Breast epithelium (tissue), 4 donors: ENCODE data around the gene TTC23. TPM values are rescaled to one million over a fixed set of nuclear protein-coding genes. Genes with fewer than 3 reads are reported as not detected.

ENCODE experiments used
- DNase-seq, 2 donors: peaks; one replicate each; pipeline ENCODE4 v3.0.0-alpha.2; 2019; ENCODE audit warnings: low spot score in 2 of 2
- H3K27ac ChIP-seq, 2 donors: fragments of 200-600 bp; sonication (generic) in 1 of 2; one replicate each; pipeline ENCODE4 v1.5.1; 2016 to 2019; ENCODE audit warnings: mild to moderate bottlenecking in 1 of 2
- H3K27me3 ChIP-seq, 2 donors: fragments of 200-600 bp; sonication (generic) in 1 of 2; one replicate each; pipeline versions ENCODE4 v1.5.1 to v1.6.0; 2017 to 2019; ENCODE audit warnings: control low read depth in 1 of 2, mild to moderate bottlenecking in 1 of 2
- H3K36me3 ChIP-seq: fragments of 200-600 bp; one replicate; pipeline ENCODE4 v1.5.1; 2019
- H3K4me1 ChIP-seq, 2 donors: fragments of 200-600 bp; sonication (generic); one replicate each; pipeline ENCODE4 v1.5.1; 2016 to 2019; ENCODE audit warnings: control low read depth in 1 of 2
- H3K4me3 ChIP-seq, 3 donors: fragments of 200-600 bp; sonication (generic); 1 replicate in 2 of 3; 2 replicates in 1 of 3; pipeline ENCODE4 v1.5.1; 2016 to 2019; ENCODE audit warnings: mild to moderate bottlenecking in 3 of 3, moderate library complexity in 2 of 3
- H3K9me3 ChIP-seq, 2 donors: fragments of 200-600 bp; sonication (generic) in 1 of 2; one replicate each; pipeline ENCODE4 v1.5.1; 2016 to 2019; ENCODE audit warnings: control low read depth in 1 of 2
- POLR2A ChIP-seq: fragments of 450-650 bp; IDR thresholded peaks from one replicate; pipeline ENCODE4 v1.6.1; 2016; ENCODE audit warnings: antibody characterized with exemption, mild to moderate bottlenecking, moderate library complexity
- POLR2AphosphoS5 ChIP-seq, 3 donors: sonication (generic); formaldehyde crosslinking; IDR thresholded peaks; one replicate each; pipeline ENCODE4 v1.6.1; 2017; ENCODE audit warnings: antibody characterized with exemption in 3 of 3
- intact Hi-C: fragments of 100-400 bp; cut with DNase I; formaldehyde crosslinking; loops from one replicate; pipeline ENCODE4 v1.15.1; 2023; ENCODE audit warnings: low total_unique reads
- total RNA-seq, 3 donors: library from RNA; depleted of rRNA; stranded (reverse); fragments of >200 nt; gene quantifications; one replicate each; pipeline ENCODE4 v1.1.0, GENCODE V29; 2016
- TF ChIP-seq, protein P1 (sequence below), 3 donors: fragments of 450-650 bp; IDR thresholded peaks; one replicate each; pipeline ENCODE4 v1.5.1; 2016 to 2017; ENCODE audit warnings: antibody characterized with exemption in 3 of 3, mild to moderate bottlenecking in 3 of 3, moderate library complexity in 3 of 3

TTC23 gene
- total RNA-seq, 3 donors from 2014 or later, result 19.2 to 43.9 (median 29.5) TPM

DNA sequence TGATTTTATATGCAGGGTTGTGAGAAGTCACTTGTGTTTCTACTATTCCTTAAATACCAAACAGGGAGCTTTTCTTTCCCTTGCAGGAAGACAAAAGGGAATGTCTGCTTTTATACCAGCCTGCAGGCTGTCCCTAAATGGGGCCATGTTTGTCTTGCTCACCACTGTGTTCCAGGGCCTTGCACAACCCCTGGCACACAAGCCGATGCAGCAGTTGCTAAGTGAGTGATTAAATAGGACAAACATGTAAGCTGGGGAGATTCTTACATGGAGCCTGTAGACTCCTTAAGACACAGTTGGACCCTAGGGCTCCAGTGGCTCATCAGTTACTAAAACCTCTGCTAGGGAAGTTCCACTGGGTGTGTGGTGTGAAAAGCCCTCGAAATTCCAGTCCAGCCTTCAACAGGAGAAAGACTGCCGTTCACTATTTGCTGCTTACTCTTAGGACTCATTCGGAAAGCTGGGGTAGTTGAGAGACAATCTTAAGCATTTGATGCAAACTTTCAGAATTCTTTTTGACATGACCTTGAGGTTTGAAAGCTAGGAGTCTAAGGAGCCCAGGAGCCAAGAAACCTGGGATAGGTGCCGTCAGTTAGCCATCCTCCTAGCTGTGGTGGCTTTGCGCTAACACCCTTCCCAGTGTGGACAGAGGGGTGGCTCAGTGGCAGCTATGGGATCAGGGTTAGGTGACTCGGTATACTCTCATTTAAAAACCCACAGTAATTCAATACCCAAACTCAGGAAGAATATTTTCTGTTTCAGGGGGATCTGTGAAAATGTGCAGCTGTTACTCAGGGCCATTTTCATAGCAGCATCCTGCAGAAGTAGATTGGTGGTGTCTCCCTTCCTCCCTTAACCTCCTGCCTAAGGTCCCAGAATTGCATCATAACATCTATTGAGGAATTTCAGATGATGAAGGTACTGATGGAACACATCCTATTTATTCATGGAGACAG is 105.4 kb downstream of the TTC23 start:
- DNase-seq, result peak in 1 of 2 donors; percentile 92
- no peaks in the 10 kb centered on the region for H3K9me3 ChIP-seq
- no peaks in the 10 kb centered on the region for H3K27me3 ChIP-seq
- no peaks in the 10 kb centered on the region for H3K36me3 ChIP-seq
- TF ChIP-seq, protein P1, sequence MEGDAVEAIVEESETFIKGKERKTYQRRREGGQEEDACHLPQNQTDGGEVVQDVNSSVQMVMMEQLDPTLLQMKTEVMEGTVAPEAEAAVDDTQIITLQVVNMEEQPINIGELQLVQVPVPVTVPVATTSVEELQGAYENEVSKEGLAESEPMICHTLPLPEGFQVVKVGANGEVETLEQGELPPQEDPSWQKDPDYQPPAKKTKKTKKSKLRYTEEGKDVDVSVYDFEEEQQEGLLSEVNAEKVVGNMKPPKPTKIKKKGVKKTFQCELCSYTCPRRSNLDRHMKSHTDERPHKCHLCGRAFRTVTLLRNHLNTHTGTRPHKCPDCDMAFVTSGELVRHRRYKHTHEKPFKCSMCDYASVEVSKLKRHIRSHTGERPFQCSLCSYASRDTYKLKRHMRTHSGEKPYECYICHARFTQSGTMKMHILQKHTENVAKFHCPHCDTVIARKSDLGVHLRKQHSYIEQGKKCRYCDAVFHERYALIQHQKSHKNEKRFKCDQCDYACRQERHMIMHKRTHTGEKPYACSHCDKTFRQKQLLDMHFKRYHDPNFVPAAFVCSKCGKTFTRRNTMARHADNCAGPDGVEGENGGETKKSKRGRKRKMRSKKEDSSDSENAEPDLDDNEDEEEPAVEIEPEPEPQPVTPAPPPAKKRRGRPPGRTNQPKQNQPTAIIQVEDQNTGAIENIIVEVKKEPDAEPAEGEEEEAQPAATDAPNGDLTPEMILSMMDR (IDR thresholded peaks at IDR 0.05), result no peak
- TF ChIP-seq POLR2AphosphoS5 (IDR thresholded peaks at IDR 0.05) (peak; percentile 55 to 77 (median 74)), POLR2A (no peak)
- peak overlapping the region; percentile 77 to 82 for H3K27ac ChIP-seq
- H3K4me3 ChIP-seq, result no peak overlapping the region
- intact Hi-C loops, result no loop called here
- H3K4me1 ChIP-seq, result no peaks in the 10 kb centered on the region

- Histone ChIP-seq H3K4me1 (no peaks in the 10 kb centered on the region), H3K36me3 (no peaks in the 10 kb centered on the region), H3K4me3 (no peak overlapping the region), H3K27me3 (no peaks in the 10 kb centered on the region), H3K27ac (peak overlapping the region; percentile 77 to 82), H3K9me3 (no peaks in the 10 kb centered on the region)
- no peak for DNase-seq
- TF ChIP-seq, protein P1 (IDR thresholded peaks at IDR 0.05), result no peak
- no peak for TF ChIP-seq POLR2A
- TF ChIP-seq POLR2AphosphoS5 (IDR thresholded peaks at IDR 0.05), result no peak
- intact Hi-C loops, result no loop called here
Observed at GRCh38 chr15:99143242-99143641, 106.1 kb downstream of the TTC23 start.

DNA sequence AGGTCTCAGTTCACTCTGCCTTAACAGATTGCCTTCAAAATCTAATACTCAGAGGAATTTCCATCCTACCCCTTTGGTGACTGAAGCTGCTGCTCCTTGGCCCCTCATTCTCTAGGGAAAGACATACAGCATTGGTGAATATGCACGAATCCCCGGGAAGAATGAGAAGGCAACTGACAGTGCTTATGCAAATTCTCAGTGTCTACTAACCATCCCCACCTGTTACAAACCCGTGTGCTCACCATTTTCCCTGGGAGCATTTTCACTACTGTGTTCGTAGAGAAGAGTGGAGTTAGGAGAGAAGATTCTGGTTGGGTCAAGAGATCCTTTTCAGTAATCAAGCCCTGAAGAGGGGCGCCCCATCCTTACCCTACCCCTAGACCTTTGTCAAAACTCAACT is 106.8 kb downstream of the TTC23 start:
- intact Hi-C loops, result no loop called here
- no peak for DNase-seq
- Histone ChIP-seq H3K4me3 (no peak overlapping the region), H3K27me3 (no peaks in the 10 kb centered on the region), H3K4me1 (no peaks in the 10 kb centered on the region), H3K27ac (peak overlapping the region; percentile 77 to 82), H3K9me3 (no peaks in the 10 kb centered on the region), H3K36me3 (no peaks in the 10 kb centered on the region)
- TF ChIP-seq, protein P1 (IDR thresholded peaks at IDR 0.05), result no peak
- no peak for TF ChIP-seq POLR2A
- no peak for TF ChIP-seq POLR2AphosphoS5 (IDR thresholded peaks at IDR 0.05)

GRCh38 chr15:99141943-99142342 is 107.4 kb downstream of the TTC23 start:
- H3K9me3 ChIP-seq, result no peaks in the 10 kb centered on the region
- peak overlapping the region; percentile 77 to 82 for H3K27ac ChIP-seq
- TF ChIP-seq POLR2A, result no peak
- TF ChIP-seq, protein P1 (IDR thresholded peaks at IDR 0.05), result no peak
- TF ChIP-seq POLR2AphosphoS5 (IDR thresholded peaks at IDR 0.05), result no peak
- no peaks in the 10 kb centered on the region for H3K27me3 ChIP-seq
- intact Hi-C loops, result no loop called here
- H3K36me3 ChIP-seq, result no peaks in the 10 kb centered on the region
- DNase-seq, result no peak
- H3K4me3 ChIP-seq, result no peak overlapping the region
- H3K4me1 ChIP-seq, result no peaks in the 10 kb centered on the region

- H3K36me3 ChIP-seq, result no peaks in the 10 kb centered on the region
- no peaks in the 10 kb centered on the region for H3K27me3 ChIP-seq
- peak overlapping the region in 1 of 2 donors; percentile 27 for H3K27ac ChIP-seq
- no peak for DNase-seq
- intact Hi-C loops, result no loop called here
- no peaks in the 10 kb centered on the region for H3K4me1 ChIP-seq
- TF ChIP-seq POLR2AphosphoS5 (IDR thresholded peaks at IDR 0.05), result no peak
- TF ChIP-seq POLR2A, result no peak
- TF ChIP-seq, protein P1 (IDR thresholded peaks at IDR 0.05), result no peak
- H3K9me3 ChIP-seq, result no peaks in the 10 kb centered on the region
- H3K4me3 ChIP-seq, result no peak overlapping the region
Observed at GRCh38 chr15:99140590-99140989, 108.8 kb downstream of the TTC23 start.
